Stimulated activated CD8-positive, alpha-beta memory T cell treated with anti-CD3 and anti-CD28 coated beads, Interleukin-15, amount 100 ng/mL, for 24 hours (primary cell): ENCODE measurements around the gene EXOC1L.

Experiments
- DNase-seq: peaks from one replicate; pipeline ENCODE4 v3.0.0-alpha.2; 2020; ENCODE audit warnings: low read depth

Gene EXOC1L

GRCh38 chr4:55884093-55884850 is 64.7 kb downstream of the EXOC1L start:
- DNase-seq = no peak

GRCh38 chr4:55884851-55885219 is 65.2 kb downstream of the EXOC1L start:
- no peak for DNase-seq
